ENCODE measurements around the gene SENP6.
"Not testable (repeated sequence)": the region's sequence is repeated elsewhere in the genome, so short reads cannot be mapped to it uniquely, and the experiment has no call there.

SENP6 gene

DNA sequence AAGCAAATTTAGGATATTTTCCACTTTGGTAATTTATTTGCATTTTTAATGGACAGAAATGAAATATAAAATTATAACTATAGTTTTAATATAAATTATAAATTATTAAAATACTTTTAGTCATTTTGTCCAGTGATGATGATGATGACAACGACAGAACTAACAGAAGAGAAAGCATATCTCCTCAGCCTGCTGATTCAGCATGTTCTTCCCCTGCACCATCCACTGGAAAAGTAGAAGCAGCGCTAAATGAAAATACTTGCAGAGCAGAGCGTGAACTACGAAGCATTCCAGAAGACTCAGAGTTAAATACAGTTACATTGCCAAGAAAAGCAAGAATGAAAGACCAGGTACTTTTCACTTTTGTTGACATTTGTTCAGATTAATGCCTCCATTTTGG, 64.9 kb downstream of the SENP6 start:
- DNase-seq, result no peak

DNA sequence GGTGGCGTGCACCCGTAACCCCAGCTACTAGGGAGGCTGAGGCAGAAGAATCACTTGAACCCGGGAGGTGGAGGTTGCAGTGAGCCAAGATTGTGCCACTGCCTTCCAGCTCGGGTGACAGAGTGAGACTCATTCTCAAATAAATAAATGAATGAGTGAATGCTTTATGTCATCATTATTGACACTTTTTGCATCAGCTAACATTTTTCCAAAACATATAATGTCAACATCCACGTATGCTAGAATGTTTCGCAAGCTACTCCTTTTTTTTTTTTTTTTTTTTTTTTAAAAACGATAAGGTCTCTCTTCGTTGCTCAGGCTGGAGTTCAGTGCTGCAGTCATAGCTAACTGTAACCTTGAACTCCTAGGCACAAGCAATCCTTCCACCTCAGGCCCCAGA, 72.2 kb downstream of the SENP6 start:
- no peak for DNase-seq

DNA sequence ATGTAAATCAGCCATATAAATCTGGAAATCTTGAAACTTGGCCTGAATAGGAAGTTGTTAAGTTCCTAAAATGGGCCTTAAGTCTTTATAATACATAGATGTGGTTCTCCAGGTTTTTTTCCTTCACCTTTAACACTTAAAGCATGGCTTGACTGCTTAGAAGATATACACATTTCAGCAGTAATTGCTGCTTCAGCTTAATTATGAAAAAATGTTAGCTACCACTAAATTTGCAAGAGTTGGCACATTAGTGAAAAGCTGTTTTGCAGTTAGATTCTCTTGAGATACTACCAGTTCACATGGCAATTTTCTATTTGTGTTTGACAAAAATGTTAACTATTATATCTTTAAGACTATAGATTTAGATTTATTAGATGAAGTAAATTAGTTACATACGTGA, 74.7 kb downstream of the SENP6 start:
- no peak for DNase-seq

DNA sequence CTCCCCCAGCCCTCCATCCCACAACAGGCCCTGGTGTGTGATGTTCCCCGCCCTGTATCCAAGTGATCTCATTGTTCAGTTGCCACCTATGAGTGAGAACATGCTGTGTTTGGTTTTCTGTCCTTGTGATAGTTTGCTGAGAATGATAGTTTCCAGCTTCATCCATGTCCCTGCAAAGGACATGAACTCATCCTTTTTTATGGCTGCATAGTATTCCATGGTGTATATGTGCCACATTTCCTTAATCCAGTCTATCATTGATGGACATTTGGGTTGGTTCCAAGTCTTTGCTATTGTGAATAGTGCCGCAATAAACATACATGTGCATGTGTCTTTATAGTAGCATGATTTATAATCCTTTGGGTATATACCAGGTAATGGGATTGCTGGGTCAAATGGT, 80.9 kb downstream of the SENP6 start:
- not testable (repeated sequence) for DNase-seq

DNA sequence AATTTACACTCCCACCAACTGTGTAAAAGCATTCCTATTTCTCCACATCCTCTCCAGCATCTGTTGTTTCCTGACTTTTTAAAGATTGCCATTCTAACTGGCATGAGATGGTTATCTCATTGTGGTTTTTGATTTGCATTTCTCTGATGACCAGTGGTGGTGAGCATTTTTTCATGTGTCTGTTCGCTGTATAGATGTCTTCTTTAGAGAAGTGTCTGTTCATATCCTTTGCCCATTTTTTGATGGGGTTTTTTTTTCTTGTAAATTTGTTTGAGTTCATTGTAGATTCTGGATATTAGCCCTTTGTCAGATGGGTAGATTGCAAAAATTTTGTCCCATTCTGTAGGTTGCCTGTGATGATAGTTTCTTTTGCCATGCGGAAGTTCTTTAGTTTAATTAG, 81.3 kb downstream of the SENP6 start:
- not testable (repeated sequence) for DNase-seq

DNA sequence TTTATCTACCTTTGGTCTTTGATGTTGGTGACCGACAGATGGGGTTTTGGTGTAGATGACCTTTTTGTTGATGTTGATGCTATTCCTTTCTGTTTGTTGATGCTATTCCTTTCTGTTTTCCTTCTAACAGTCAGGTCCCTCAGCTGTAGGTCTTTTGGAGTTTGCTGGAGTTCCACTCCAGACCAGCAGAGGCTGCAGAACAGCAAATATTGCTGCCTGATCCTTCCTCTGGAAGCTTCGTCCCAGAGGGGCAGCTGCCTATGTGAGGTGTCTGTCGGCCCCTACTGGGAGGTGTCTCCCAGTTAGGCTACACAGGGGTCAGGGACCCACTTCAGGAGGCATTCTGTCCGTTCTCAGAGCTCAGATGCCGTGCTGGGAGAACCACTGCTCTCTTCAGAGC, 85.9 kb downstream of the SENP6 start:
- DNase-seq, result not testable (repeated sequence)

DNA sequence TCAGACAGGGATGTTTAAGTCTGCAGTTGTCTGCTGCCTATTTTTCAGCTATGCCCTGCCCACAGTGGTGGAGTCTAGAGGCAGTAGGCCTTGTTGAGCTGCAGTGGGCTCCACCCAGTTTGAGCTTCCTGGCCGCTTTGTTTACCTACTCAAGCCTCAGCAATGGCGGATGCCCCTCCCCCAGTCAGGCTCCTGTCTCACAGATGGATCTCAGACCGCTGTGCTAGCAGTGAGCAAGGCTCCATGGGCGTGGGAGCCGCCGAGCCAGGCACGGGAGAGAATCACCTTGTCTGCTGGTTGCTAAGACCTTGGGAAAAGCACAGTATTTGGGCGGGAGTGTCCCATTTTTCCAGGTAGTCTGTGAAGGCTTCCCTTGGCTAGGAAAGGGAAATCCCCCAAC, 86.3 kb downstream of the SENP6 start:
- not testable (repeated sequence) for DNase-seq

DNA sequence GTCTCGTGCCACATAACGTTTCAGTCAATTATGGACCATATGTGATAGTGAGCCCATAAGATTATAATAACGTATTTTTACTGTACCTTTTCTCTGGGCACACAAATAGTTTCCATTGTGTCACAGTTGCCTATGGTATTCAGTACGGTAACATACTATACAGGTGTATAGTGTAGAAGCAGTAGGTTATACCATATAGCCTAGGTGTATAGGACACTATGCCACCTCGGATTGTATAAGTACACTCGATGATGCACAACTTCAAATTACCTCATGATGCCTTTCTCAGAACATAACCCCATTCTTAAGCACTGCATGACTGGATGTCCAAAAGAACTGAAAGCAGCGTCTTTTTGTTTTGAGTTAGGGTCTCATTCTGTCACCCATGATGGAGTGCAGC, 87.9 kb downstream of the SENP6 start:
- DNase-seq, result no peak

DNA sequence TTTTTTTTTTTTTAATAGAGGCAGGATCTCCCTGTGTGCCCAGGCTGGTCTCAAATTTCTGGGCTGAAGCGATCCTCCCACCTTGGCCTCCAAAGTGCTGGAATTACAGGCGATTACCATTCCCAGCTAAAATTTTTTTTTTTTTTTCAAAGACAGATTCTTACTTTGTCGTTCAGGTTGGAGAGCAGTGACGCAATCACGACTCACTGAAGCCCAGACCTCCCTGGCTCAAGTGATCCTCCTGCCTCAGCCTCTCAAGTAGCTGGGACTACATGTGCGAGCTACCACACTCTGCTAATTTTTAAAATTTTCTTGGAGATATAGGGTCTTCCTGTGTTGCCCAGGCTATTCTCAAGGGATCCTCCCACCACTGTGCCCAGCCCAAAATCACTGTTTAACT, 89.3 kb downstream of the SENP6 start:
- no peak for DNase-seq

DNA sequence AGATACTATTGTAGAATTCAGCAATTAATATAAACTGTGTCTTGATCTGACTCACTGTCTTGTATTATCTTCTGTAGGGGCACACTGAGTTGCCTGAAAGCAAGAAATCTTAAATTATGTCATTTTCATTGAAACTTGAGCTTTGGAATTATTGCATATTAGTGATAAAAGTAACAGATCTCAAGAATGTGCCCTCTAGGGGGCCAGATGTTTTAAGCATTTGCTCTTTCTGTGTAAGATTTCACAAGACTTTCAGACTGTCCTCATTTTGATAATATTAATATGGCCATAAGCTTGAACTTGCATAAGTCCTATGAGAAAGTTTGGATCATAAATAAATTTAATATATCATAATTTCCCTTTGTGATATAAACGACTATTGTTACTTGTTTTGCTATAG, 91.9 kb downstream of the SENP6 start:
- no peak for DNase-seq

DNA sequence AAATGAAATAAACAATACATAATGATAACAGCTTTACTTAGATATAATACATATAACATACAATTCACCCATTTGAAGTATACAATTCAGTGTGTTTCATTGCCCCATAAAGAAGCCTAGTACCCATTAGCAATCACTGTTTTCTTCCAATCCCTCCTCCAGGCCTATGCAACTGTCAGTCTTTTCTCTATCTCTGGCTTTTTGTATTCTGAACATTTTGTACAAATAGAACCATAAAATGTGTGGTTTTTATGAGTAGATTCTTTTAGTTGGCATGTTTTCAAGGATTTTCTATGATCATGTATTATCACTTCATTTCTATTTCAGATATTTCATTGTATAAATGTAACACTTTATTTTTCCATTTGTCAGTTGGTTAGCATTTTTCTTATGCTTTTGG, 92.7 kb downstream of the SENP6 start:
- peak in 1 of 2 donors; percentile 3 for DNase-seq

DNA sequence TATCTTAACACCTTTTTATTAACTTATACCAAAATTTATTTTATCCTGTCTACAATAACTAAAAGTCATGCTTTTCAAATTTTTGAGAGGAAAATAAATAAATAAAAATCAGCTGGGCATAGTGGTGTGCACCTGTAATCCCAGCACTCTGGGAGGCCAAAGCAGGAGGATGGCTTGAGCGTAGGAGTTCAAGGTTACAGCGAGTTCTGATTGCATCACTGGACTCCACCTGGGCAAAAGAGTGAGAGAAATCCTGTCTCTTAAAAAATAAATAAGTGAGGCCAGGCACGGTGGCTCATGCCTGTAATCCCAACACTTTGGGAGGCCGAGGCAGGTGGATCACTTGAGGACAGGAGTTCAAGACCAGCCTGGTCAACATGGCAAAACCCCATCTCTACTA, 106.7 kb downstream of the SENP6 start:
- DNase-seq, result not testable (repeated sequence)

DNA sequence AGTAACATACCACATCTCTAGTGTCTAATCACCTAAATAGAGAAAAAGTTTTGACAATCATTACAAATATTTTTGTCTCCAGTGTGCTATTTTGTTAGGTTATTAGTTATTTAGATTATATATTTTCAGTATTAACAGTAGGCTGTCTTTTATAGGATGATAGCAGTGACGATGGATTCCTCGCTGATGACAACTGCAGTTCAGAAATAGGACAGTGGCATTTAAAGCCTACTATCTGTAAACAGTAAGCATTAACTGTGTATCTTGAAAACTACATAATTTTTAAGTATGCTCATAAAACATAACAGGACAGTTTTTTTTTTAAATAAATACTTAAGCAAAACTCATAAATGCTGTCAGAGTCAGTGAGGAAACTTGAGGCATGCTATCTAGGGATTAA, 109.5 kb downstream of the SENP6 start:
- no peak for DNase-seq

DNA sequence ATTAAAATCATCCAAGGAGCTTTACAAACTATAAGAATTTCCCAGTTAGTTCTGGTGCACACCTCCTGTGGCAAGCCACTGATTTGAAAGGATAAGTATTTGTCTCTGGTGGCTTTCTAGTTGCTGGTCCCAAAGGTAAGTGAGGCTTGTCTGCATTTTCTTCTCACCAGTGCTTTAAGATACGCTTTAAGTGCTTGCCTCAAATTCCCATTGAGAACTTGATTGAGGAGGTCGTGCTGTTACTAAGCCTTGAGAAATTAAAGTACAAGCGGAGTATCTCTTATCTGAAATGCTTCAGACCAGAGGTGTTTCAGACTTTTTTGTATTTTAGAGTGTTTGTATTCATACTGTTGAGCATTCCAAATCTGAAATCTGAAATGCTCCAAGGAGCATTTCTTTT, 117.5 kb downstream of the SENP6 start:
- DNase-seq, result no peak

DNA sequence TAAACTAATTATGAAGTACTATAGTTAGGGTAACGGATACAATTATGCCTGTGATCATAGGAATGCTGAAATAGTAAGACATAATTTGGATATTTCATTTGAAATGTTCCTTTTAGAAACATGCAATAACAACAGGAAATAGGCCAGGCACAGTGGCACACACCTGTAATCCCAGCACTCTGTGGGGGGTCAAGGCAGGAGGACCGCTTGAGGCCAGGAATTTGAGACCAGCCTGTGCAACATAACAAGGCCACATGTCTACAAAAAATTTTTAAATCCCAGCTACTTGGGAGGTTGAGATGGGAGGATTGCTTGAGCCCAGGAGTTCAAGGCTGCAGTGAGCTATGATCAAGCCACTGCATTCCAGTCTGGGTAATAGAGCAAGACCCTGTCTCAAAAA, 121.7 kb downstream of the SENP6 start:
- no peak for DNase-seq

DNA sequence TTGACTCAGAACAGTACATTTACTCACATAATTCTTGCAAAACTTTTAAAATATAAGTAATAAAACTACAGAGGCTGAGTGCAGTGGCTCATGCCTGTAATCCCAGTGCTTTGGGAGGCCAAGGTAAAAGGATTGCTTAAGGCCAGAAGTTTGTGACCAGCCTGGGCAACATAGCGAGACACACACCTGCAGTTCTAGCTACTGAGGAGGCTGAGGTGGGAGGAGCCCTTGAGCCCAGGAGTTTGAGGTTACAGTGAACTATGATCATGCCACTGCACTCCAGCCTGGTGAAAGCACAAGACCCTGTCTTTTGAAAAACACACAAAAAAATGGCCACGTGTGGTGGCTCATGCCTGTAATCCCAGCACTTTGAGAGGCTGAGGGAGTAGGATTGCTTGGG, 125.5 kb downstream of the SENP6 start:
- DNase-seq, result no peak

DNA sequence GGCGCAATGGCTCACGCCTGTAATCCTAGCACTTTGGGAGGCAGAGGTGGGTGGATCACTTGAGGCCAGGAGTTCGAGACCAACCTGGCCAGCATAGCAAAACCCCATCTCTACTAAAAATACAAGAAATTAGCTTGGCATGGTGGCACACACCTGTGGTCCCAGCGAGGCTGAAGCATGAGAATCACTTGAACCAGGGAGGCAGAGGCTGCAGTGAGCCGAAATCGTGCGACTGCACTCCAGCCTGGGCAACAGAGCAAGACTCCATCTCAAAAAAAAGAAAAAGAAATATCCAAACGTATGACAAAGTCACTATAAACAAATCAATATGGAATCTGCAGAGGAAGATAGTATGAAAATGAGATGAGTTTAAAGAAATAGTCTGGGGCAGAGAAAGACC, 129.3 kb downstream of the SENP6 start:
- not testable (repeated sequence) for DNase-seq

DNA sequence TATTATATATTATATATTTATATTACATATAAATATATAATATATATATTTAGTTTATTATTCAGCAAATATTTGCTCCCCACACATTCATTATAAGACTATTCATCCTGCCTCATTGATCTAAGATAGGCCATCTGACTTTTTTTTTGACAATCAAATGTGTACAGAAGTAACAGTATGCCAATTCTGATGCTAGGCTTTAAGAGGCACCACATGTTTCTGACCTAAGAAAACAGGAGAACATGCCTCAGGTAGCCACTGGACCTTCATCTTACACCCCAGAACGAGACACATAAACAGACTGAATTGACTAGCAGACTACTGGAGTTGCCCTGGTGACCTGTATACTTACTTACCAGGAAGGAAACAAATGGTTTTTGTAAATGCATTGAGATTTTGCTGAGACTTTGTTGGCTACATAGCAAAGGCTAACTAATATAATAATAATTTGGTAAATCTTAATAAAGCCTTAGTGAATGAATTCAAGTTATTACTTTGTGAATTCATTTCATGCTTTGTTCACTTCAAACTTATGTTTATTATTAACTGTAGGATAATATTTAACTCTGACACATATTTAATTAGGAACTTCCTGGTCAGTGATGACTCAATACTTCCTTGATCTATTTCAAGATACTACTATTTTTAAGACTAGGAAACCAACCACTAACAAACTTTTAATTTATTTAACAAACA, 134.0 kb downstream of the SENP6 start:
- no peak for DNase-seq

DNA sequence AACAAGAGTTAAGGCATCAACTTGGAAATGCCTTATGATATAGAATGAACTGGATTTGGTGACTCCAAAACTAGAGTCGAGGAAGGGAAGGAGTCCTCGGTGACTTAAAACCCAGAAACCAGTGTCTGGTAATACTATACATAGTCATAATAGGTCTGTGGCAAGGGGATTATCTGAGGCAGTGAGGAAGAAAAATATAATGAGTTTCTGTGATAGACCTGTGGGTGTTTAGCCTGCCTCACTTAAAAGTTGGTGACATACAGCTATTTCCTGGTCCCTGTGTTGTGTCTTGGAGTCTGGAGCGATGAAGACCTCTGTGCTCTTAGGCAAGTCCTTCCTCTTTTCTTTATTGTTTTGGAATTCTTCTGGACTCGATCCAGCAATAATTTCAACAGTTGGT, 142.3 kb downstream of the SENP6 start:
- no peak for DNase-seq

DNA sequence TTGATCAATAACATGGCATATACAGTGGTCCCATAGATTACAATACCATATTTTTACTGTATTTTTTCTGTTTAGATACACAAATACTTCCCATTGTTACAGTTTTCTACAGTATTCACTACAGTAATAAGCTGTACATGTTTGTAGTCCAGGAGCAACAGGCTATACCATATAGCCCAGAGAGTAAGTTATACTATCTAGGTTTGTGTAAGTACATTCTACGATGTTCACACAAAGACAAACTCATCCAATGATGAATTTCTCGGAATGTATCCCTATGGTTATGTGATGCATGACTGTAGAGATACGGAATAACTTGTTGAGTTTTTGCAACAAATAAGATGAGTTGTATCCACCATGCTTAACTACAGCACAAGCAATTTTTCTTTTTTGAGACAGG, 143.7 kb downstream of the SENP6 start:
- DNase-seq, result no peak

DNA sequence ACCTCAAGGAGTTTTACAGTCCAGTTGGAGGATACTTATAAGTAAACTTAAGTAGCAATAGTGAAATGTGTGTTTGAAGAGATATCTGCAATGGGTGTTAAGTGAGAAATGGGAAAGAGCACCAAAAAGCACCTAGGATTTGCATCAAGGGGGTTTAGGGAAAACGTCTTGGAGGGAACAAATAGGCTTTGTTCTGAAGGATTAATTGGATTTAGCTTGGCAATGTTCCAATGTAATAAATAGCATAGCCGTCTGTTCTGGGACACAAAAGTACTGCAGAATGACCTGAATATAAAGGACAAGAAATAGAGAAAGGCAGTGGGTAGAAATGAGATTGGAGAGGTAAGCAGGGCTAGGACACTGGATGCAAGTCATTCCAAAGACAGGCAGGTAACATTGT, 144.5 kb downstream of the SENP6 start:
- DNase-seq, result no peak

DNA sequence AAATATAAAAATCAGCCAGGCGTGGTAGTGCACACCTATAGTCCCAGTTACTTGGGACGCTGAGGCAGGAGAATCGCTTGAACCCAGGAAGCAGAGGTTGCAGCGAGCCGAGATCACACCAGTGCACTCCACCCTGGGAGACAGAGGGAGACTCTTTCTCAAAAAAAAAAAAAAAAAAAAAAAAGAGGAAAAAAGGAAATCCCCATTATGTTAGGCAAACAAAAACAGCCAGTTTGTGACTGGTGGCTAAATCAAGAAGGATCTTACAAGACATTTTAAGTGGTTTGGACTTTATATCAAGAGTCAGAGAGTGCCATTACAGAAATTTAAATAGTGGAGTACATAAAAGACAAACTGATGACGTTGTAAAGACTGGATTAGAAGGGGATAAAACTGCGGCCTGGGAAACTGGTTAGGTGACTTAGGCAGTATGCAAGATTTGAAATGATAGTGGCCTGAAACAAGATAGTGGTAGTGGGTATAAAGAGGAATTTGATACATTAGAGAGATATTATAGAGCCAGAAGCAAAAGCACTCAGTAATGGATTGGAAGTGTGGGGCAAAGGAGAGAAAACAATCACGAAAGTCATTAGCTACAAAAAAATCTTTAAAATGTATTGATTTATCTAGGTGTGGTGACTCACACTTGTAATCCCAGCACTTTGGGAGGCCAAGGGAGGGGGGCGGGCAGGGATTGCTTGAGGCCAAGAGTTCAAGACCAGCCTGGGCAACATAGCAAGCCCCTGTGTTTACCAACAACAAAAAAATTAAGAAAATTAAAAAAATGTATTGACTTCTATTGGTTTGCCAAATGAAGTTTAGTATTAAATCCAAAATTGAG, 145.7 kb downstream of the SENP6 start:
- DNase-seq, result no peak

DNA sequence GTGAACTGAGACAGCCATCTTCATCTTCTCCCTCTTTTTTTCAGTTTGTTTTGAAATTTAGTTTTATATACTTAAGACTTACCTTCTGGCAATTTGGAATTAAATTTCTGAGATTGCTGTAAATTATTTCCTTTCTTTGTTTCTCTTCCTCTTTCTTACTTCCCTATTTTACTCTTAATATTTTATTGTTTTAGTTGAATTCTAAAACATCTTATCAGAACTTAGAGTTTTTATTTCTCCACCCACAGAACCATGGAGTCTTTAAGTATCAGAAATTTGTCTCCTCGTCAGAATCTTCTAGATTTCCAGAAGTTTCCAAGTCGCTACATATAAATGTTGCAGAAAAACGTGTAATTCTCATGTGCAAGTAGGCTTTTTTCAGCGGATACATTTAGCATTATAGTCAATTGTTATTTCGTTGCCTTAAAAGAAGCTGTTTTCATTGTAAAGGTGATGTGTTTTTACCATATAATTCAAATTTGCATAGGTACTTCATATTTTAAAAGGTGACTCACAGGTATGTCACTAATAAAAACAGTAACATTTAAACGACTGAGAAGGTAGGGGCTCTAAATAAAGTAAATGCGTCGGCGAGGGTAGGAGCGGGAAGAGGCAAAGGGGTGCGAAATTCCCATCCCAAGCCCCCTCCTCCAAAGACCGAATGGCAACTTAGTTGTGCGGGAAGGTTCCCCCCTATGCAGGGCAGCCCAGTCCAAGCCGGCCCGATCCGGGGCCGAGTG, 146.5 kb downstream of the SENP6 start:
- DNase-seq, result no peak

Measured in hippocampal formation (tissue), 2 donors.